Measurements from ENCODE around the gene EBLN2. TPM values are rescaled to one million over a fixed set of nuclear protein-coding genes. Genes with fewer than 3 reads are reported as not detected.

EBLN2 gene
- total and polyA plus RNA-seq, 2 donors from 2014 or later: 0.24 to 4.5 TPM

DNA sequence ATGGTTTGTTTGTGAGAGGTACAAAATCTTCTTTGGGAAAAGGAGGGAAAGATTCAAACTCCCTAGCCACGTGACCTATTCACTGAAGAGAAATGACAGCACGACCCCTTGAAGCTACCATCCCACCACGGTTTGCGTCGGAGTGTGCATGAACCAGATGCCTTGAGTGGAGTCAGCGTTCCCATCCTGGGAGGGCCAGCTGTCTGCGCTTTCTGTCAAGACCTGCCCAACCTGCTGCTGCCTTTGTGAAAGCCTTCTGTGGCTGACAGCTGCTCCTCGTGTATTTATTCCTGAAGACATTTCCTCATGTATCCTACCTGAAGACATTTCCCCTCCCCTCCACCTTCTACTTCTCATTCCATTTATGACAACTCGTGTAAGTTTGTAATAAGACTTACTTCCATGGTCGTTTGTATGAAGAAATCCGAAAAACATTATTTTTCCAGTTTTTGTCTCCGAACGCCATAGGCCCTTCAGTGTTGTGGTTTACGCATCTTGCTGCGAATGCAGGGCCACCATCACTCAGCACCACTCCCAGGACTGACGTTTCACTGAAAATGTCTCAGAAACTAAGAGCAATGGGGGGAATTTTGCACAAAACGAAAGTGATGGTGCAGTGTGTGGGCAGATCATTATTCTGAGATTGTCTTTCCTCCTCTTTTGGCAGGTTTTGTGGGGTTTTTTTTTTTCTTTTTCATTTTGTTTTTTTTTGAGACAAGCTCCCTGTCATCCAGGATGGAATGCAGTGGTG, 18.9 kb downstream of the EBLN2 start:
- Histone ChIP-seq H3K27ac (ENCODE audit: low read depth in 2 of 2, low read length in 2 of 2) (no peak overlapping the region), H3K9ac (ENCODE audit: low read length in 3 of 3) (no peak overlapping the region), H3K36me3 (ENCODE audit: control insufficient read depth in 2 of 3, insufficient read depth in 3 of 3, low read length in 3 of 3) (no peaks in the 10 kb centered on the region), H3K27me3 (ENCODE audit: control insufficient read depth, insufficient read depth, low read length) (no peaks in the 10 kb centered on the region), H3K4me3 (ENCODE audit: low read length in 3 of 3) (no peak overlapping the region), H3K9me3 (ENCODE audit: control insufficient read depth in 2 of 3, insufficient read depth in 1 of 3, low read length in 3 of 3) (no peaks in the 10 kb centered on the region), H3K4me1 (ENCODE audit: control insufficient read depth in 2 of 3, insufficient read depth in 2 of 3, low read depth in 1 of 3, low read length in 3 of 3) (no peaks in the 10 kb centered on the region)
- no peak for FAIRE-seq
- intact Hi-C loops (cut with DNase I): no loop called here
- DNase-seq: peak in 1 of 5 donors; percentile 34
- TF ChIP-seq, protein P1, sequence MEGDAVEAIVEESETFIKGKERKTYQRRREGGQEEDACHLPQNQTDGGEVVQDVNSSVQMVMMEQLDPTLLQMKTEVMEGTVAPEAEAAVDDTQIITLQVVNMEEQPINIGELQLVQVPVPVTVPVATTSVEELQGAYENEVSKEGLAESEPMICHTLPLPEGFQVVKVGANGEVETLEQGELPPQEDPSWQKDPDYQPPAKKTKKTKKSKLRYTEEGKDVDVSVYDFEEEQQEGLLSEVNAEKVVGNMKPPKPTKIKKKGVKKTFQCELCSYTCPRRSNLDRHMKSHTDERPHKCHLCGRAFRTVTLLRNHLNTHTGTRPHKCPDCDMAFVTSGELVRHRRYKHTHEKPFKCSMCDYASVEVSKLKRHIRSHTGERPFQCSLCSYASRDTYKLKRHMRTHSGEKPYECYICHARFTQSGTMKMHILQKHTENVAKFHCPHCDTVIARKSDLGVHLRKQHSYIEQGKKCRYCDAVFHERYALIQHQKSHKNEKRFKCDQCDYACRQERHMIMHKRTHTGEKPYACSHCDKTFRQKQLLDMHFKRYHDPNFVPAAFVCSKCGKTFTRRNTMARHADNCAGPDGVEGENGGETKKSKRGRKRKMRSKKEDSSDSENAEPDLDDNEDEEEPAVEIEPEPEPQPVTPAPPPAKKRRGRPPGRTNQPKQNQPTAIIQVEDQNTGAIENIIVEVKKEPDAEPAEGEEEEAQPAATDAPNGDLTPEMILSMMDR (IDR thresholded peaks at IDR 0.05; ENCODE audit: borderline replicate concordance, extremely low read depth, insufficient read depth): no peak

DNA sequence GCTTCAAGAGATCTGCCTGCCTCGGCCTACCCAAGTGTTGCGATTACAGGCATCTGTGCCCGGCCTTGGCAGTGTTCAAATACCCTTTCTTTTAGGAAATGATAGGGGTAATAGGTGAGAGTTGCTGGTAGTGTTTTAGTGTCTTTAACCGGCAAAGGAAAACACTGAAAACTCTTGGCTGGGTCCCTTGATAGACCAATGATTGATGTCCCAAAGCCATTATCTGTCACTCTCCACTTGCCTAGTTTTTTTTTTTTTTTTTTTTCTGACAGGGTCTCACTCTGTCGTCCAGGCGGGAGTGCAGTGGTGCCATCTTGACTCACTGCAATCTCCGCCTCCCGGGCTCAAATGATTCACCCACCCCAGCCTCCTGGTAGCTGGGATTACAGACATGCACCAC, 19.7 kb downstream of the EBLN2 start:
- H3K9me3 ChIP-seq (ENCODE audit: control insufficient read depth in 2 of 3, insufficient read depth in 1 of 3, low read length in 3 of 3): no peaks in the 10 kb centered on the region
- H3K27me3 ChIP-seq (ENCODE audit: control insufficient read depth, insufficient read depth, low read length): no peaks in the 10 kb centered on the region
- H3K4me3 ChIP-seq (ENCODE audit: low read length in 3 of 3): no peak overlapping the region
- TF ChIP-seq, protein P1 (IDR thresholded peaks at IDR 0.05; ENCODE audit: borderline replicate concordance, extremely low read depth, insufficient read depth): no peak
- H3K36me3 ChIP-seq (ENCODE audit: control insufficient read depth in 2 of 3, insufficient read depth in 3 of 3, low read length in 3 of 3): no peaks in the 10 kb centered on the region
- no peaks in the 10 kb centered on the region for H3K4me1 ChIP-seq (ENCODE audit: control insufficient read depth in 2 of 3, insufficient read depth in 2 of 3, low read depth in 1 of 3, low read length in 3 of 3)
- no peak overlapping the region for H3K9ac ChIP-seq (ENCODE audit: low read length in 3 of 3)
- FAIRE-seq (no peak), DNase-seq (no peak)
- intact Hi-C loops (cut with DNase I): no loop called here
- no peak overlapping the region for H3K27ac ChIP-seq (ENCODE audit: low read depth in 2 of 2, low read length in 2 of 2)

DNA sequence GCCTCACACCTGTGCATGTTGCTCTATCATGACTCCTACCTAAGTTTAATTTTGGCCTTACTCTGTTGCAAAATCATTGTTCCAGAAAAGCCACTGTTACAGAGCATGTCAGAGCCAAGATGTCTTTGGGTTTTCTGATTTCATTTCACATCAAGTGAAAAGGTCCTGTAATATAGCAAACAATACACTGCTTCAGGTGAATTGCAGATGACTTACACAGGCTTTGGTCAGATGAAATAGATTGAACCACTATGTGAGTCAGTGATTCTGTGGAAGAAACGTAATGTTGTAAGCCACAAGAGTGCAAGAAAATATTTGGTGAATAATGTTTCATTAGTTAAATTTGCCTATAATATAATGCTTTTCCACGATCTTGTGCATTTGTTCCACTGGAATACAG, 22.7 kb downstream of the EBLN2 start:
- intact Hi-C loops (cut with DNase I): no loop called here
- H3K27me3 ChIP-seq (ENCODE audit: control insufficient read depth, insufficient read depth, low read length): no peaks in the 10 kb centered on the region
- H3K36me3 ChIP-seq (ENCODE audit: control insufficient read depth in 2 of 3, insufficient read depth in 3 of 3, low read length in 3 of 3): no peaks in the 10 kb centered on the region
- no peak overlapping the region for H3K4me3 ChIP-seq (ENCODE audit: low read length in 3 of 3)
- TF ChIP-seq, protein P1 (IDR thresholded peaks at IDR 0.05; ENCODE audit: borderline replicate concordance, extremely low read depth, insufficient read depth): no peak
- no peak for FAIRE-seq
- no peak overlapping the region for H3K9ac ChIP-seq (ENCODE audit: low read length in 3 of 3)
- no peak overlapping the region for H3K27ac ChIP-seq (ENCODE audit: low read depth in 2 of 2, low read length in 2 of 2)
- H3K4me1 ChIP-seq (ENCODE audit: control insufficient read depth in 2 of 3, insufficient read depth in 2 of 3, low read depth in 1 of 3, low read length in 3 of 3): no peaks in the 10 kb centered on the region
- no peaks in the 10 kb centered on the region for H3K9me3 ChIP-seq (ENCODE audit: control insufficient read depth in 2 of 3, insufficient read depth in 1 of 3, low read length in 3 of 3)
- DNase-seq: no peak
